Tibial nerve (tissue), 3 donors: ENCODE results near the gene CHRNE.
A peak's percentile ranks its signal among the peaks of the same experiment; 100 is the strongest.

Experiments
- CTCF ChIP-seq, 5 experiments: fragments of 200-600 bp in 3 of 5; fragments of 450-650 bp in 2 of 5; sonication (generic) in 3 of 5; IDR thresholded peaks; one replicate each; pipeline ENCODE4 v1.5.1; 2016 to 2019; ENCODE audit warnings: antibody characterized with exemption in 5 of 5, mild to moderate bottlenecking in 3 of 5, moderate library complexity in 2 of 5
- POLR2A ChIP-seq, 2 donors: fragments of 450-650 bp; IDR thresholded peaks; one replicate each; pipeline ENCODE4 v1.6.1; 2017; ENCODE audit warnings: antibody characterized with exemption in 2 of 2, mild to moderate bottlenecking in 2 of 2, moderate library complexity in 2 of 2

GRCh38 chr17:4899341-4900230, 3.3 kb downstream of the CHRNE start, which contains the start of gene C17orf107:
- TF ChIP-seq POLR2A (IDR thresholded peaks at IDR 0.05) (peak in 1 of 2 donors; percentile 47), CTCF (IDR thresholded peaks at IDR 0.05) (no peak)
